A549 (cell line): ENCODE data around the gene ACP4. TPM values are rescaled to one million over a fixed set of nuclear protein-coding genes. Genes with fewer than 3 reads are reported as not detected.
"Not testable (repeated sequence)": the region's sequence is repeated elsewhere in the genome, so short reads cannot be mapped to it uniquely, and the experiment has no call there.

ENCODE experiments used
- ATAC-seq, 2 experiments: fragments of 200-7000 bp in 1 of 2; fragments of >200 bp in 1 of 2; cut with Nextera tagmentation in 1 of 2; cut with Tn5 transposase in 1 of 2; 3 replicates each; pipeline versions ENCODE4 v1.8.0 to v1.9.1; 2018 to 2020; ENCODE audit warnings: mild to moderate bottlenecking in 1 of 2, moderate library complexity in 1 of 2
- CTCF ChIA-PET: fragments of 300-600 bp; sonication (Branson Sonifier 250); formaldehyde crosslinking; extraction: SDS; loops from one replicate; lab custom pipeline; 2021; ENCODE audit warnings: antibody characterized with exemption, inconsistent platforms; lab: Yijun Ruan, JAX
- POLR2A ChIA-PET: fragments of 350-600 bp; formaldehyde crosslinking; extraction: SDS; loops from one replicate; lab custom pipeline; 2021; ENCODE audit warnings: antibody characterized with exemption, inconsistent platforms; lab: Yijun Ruan, JAX
- DNase-seq, 2 experiments: peaks; one replicate each; pipeline versions ENCODE4 v3.0.0 to v3.0.0-alpha.2; 2011 to 2016; ENCODE audit warnings: low read depth in 1 of 2, low spot score in 1 of 2
- FAIRE-seq: peaks from 2 replicates; lab custom pipeline; 2011; peaks lifted over from hg19 to GRCh38; lab: Jason Lieb, UNC
- H3K27ac ChIP-seq, 2 experiments: fragments of >200 bp; sonication (Bioruptor Twin); formaldehyde crosslinking; 3 replicates each; pipeline ENCODE4 v1.5.1; 2016 to 2017
- H3K4me1 ChIP-seq: fragments of >200 bp; sonication (Bioruptor Twin); formaldehyde crosslinking; 3 replicates; pipeline ENCODE4 v1.6.1; 2016
- H3K4me2 ChIP-seq: fragments of >200 bp; sonication (Bioruptor Twin); formaldehyde crosslinking; 3 replicates; pipeline ENCODE4 v1.6.1; 2016
- H3K4me3 ChIP-seq: fragments of >200 bp; sonication (Bioruptor Twin); formaldehyde crosslinking; 3 replicates; pipeline ENCODE4 v1.5.1; 2016
- H3K9me3 ChIP-seq: fragments of >200 bp; sonication (Bioruptor Twin); formaldehyde crosslinking; 3 replicates; pipeline ENCODE4 v1.6.1; 2016
- BCL3 ChIP-seq: fragments of >200 bp; sonication (Bioruptor Twin); formaldehyde crosslinking; IDR thresholded peaks from 3 replicates; pipeline ENCODE4 v1.6.1; 2016
- CBX8 ChIP-seq: fragments of 200-600 bp; sonication (generic); IDR thresholded peaks from 2 replicates; pipeline ENCODE4 v1.6.1; 2016
- CEBPB ChIP-seq, 2 experiments: fragments of >200 bp in 1 of 2; sonication (Bioruptor Twin) in 1 of 2; formaldehyde crosslinking in 1 of 2; IDR thresholded peaks; 2 replicates each; pipeline ENCODE4 v1.6.1; 2012 to 2016
- CHD2 ChIP-seq: fragments of 150-350 bp; IDR thresholded peaks from 2 replicates; pipeline ENCODE4 v1.6.1; 2014; ENCODE audit warnings: low read length; ENCODE audit not compliant: partially characterized antibody
- CHD4 ChIP-seq: fragments of 200-600 bp; sonication (generic); IDR thresholded peaks from 2 replicates; pipeline ENCODE4 v1.6.1; 2016; ENCODE audit warnings: antibody characterized with exemption, mild to moderate bottlenecking, borderline replicate concordance
- EHMT2 ChIP-seq: fragments of 200-600 bp; sonication (generic); IDR thresholded peaks from 2 replicates; pipeline ENCODE4 v1.6.1; 2016; ENCODE audit warnings: antibody characterized with exemption, low read depth, mild to moderate bottlenecking, moderate library complexity
- ELK1 ChIP-seq: fragments of 150-350 bp; IDR thresholded peaks from 2 replicates; pipeline ENCODE4 v1.6.1; 2014; ENCODE audit warnings: low read depth, mild to moderate bottlenecking, low read length
- FOSL2 ChIP-seq, 2 experiments: fragments of 450-650 bp in 1 of 2; fragments of >200 bp in 1 of 2; sonication (Bioruptor Twin) in 1 of 2; formaldehyde crosslinking; IDR thresholded peaks; 2 replicates each; pipeline versions ENCODE4 v1.5.0 to v1.6.1; 2016 to 2020; ENCODE audit warnings: mild to moderate bottlenecking in 1 of 2, moderate library complexity in 1 of 2
- JUNB ChIP-seq: fragments of >200 bp; sonication (Bioruptor Twin); formaldehyde crosslinking; IDR thresholded peaks from 2 replicates; pipeline ENCODE4 v1.6.1; 2016
- KDM1A ChIP-seq: fragments of 200-600 bp; sonication (generic); IDR thresholded peaks from 2 replicates; pipeline ENCODE4 v1.6.1; 2016; ENCODE audit warnings: low read depth, mild to moderate bottlenecking
- MAFK ChIP-seq: fragments of 450-650 bp; IDR thresholded peaks from 2 replicates; pipeline ENCODE4 v1.6.1; 2014; ENCODE audit not compliant: partially characterized antibody
- MAZ ChIP-seq: fragments of 150-350 bp; IDR thresholded peaks from 2 replicates; pipeline ENCODE4 v1.6.1; 2014; ENCODE audit warnings: antibody characterized with exemption, low read depth, low read length, borderline replicate concordance
- PHF8 ChIP-seq: fragments of 200-600 bp; sonication (generic); IDR thresholded peaks from 2 replicates; pipeline ENCODE4 v1.6.1; 2016; ENCODE audit warnings: low read depth, mild to moderate bottlenecking, antibody characterized with exemption, moderate library complexity, borderline replicate concordance
- POLR2A ChIP-seq: IDR thresholded peaks from 2 replicates; pipeline ENCODE4 v1.6.1; 2012; ENCODE audit warnings: mild to moderate bottlenecking, low read length
- SMC3 ChIP-seq: fragments of >200 bp; sonication (Bioruptor Twin); formaldehyde crosslinking; IDR thresholded peaks from 3 replicates; pipeline ENCODE4 v1.6.1; 2018; ENCODE audit warnings: inconsistent platforms
- SREBF2 ChIP-seq: fragments of 450-650 bp; IDR thresholded peaks from 2 replicates; pipeline ENCODE4 v1.6.1; 2014; ENCODE audit warnings: mild to moderate bottlenecking, moderate library complexity
- TFCP2L1 ChIP-seq: fragments of 250-450 bp; sonication (Bioruptor Pico); IDR thresholded peaks from 2 replicates; pipeline ENCODE4 v1.5.0; 2021; ENCODE audit warnings: mild to moderate bottlenecking
- USF2 ChIP-seq: fragments of 450-650 bp; IDR thresholded peaks from 2 replicates; pipeline ENCODE4 v1.6.1; 2014; ENCODE audit warnings: antibody characterized with exemption
- ZFP36 ChIP-seq: fragments of 450-650 bp; IDR thresholded peaks from 2 replicates; pipeline ENCODE4 v1.6.1; 2014; ENCODE audit warnings: borderline replicate concordance; ENCODE audit not compliant: partially characterized antibody
- ZSCAN20 ChIP-seq: fragments of 250-450 bp; sonication (Bioruptor Pico); IDR thresholded peaks from 2 replicates; pipeline ENCODE4 v1.8.0; 2022; ENCODE audit warnings: mild to moderate bottlenecking, moderate library complexity
- WGBS: methylation state at CpG from one replicate; pipeline ENCODE4 v1.1.6; 2017; ENCODE audit errors: missing lambda C conversion rate; 5-methylcytosine and 5-hydroxymethylcytosine counted together
- polyA plus RNA-seq, 4 experiments: library from polyadenylated mRNA; depleted of rRNA in 3 of 4; stranded (reverse); fragments of >200 nt; fragmentation: RNase III in 1 of 4; extraction: RNeasy Plus Mini Kit Qiagen cat#74134 plus additional on column Dnase treatment in 1 of 4; gene quantifications; 2 replicates in 3 of 4; 3 replicates in 1 of 4; pipeline ENCODE4 v1.2.3, GENCODE V29; 2011 to 2017

The ACP4 gene
- polyA plus RNA-seq, 2 of the 4 experiments (the other 2 are of a cell fraction): not detected

- ChIA-PET POLR2A (no interaction called here), CTCF (interaction anchor here (0.6 to 14.0 kb wide), 7 partner anchors 10 to 235 kb away, joined by 3 to 272 read pairs (median 4); partner anchors contain the start of genes CLEC11A and SHANK1)
- 13% methylated on average over 2 of the region's 2 CpGs for WGBS
- Histone ChIP-seq H3K27ac (no peak overlapping the region), H3K4me3 (no peak overlapping the region), H3K9me3 (peaks cover 15% of the 10 kb centered on the region), H3K4me2 (no peak overlapping the region), H3K4me1 (no peaks in the 10 kb centered on the region)
- peak in 1 of 2 experiments; percentile 53; a peak in 3 of 6 replicates for ATAC-seq
- peak; percentile 36 for FAIRE-seq
- TF ChIP-seq ELK1 (no peak), PHF8 (no peak), MAFK (no peak), JUNB (no peak), CBX8 (no peak), KDM1A (no peak), USF2 (peak; percentile 73), TFCP2L1 (no peak), SREBF2 (no peak)
- peak in 1 of 2 experiments; percentile 55 for DNase-seq
These were observed 17.7 kb upstream of the ACP4 start for GRCh38 chr19:50772476-50772875.

- CTCF ChIA-PET: interaction anchor here (0.9 to 14.0 kb wide), 5 partner anchors 10 to 235 kb away, joined by 3 to 272 read pairs (median 6); partner anchors contain the start of genes CLEC11A and SHANK1
- FAIRE-seq, H3K4me2 ChIP-seq, H3K4me3 ChIP-seq, POLR2A ChIA-PET, ATAC-seq, H3K27ac ChIP-seq, H3K4me1 ChIP-seq, DNase-seq: not testable (repeated sequence)
- whole genome bisulfite sequencing: 58% methylated on average over 3 of the region's 3 CpGs
- H3K9me3 ChIP-seq: peaks cover 17% of the 10 kb centered on the region
These were observed 17.3 kb upstream of the ACP4 start for GRCh38 chr19:50772912-50773311.

- not testable (repeated sequence) for H3K4me2 ChIP-seq, ATAC-seq, H3K4me3 ChIP-seq, H3K27ac ChIP-seq, DNase-seq, FAIRE-seq, H3K4me1 ChIP-seq
- ChIA-PET CTCF (interaction anchor here (0.9 to 14.0 kb wide), 3 partner anchors 10 to 149 kb away, joined by 3 to 272 read pairs (median 14); partner anchors contain the start of genes CLEC11A and SHANK1), POLR2A (interaction anchor here (0.6 kb wide), 1 partner anchor 262 kb away, joined by 3 read pairs; the partner anchor contains the start of gene JOSD2)
- H3K9me3 ChIP-seq: peaks cover 17% of the 10 kb centered on the region
- WGBS: 32% methylated on average over 7 of the region's 7 CpGs
These were observed 16.8 kb upstream of the ACP4 start for GRCh38 chr19:50773454-50773853.

- Histone ChIP-seq H3K27ac (no peak overlapping the region), H3K4me1 (peaks cover 14% of the 10 kb centered on the region; the same call in 1 of the 3 replicates), H3K4me2 (no peak overlapping the region)
- FAIRE-seq: no peak
- CTCF ChIA-PET: interaction anchor here (0.6 to 14.0 kb wide), 4 partner anchors 36 to 149 kb away, joined by 4 to 272 read pairs (median 58); partner anchors contain the start of genes CLEC11A and SHANK1
- no peak for DNase-seq
- WGBS: 61% methylated on average over 5 of the region's 5 CpGs
- no peak for ATAC-seq
- no peak for TF ChIP-seq EHMT2
- TF ChIP-seq MAZ: no peak
- no peak for TF ChIP-seq SMC3
- no peak for TF ChIP-seq KDM1A
- no peak for TF ChIP-seq FOSL2 (IDR thresholded peaks at IDR 0.05)
- TF ChIP-seq FOSL2 (CRISPR knock-in tag; IDR thresholded peaks at IDR 0.05): no peak
- TF ChIP-seq ZFP36: no peak
- TF ChIP-seq CHD2: no peak
- TF ChIP-seq POLR2A: no peak
- TF ChIP-seq CHD4: no peak
- TF ChIP-seq CEBPB (IDR thresholded peaks at IDR 0.05): no peak
- TF ChIP-seq ZSCAN20 (CRISPR knock-in tag): no peak
- TF ChIP-seq BCL3: no peak
- TF ChIP-seq, all 56 proteins: peak for 0
- Histone ChIP-seq H3K4me3 (no peak overlapping the region), H3K9me3 (peaks cover 17% of the 10 kb centered on the region)
- POLR2A ChIA-PET: no interaction called here
These were observed 14.1 kb upstream of the ACP4 start for GRCh38 chr19:50776131-50776530.
